ENCODE measurements around the gene ANO1. TPM values are rescaled to one million over a fixed set of nuclear protein-coding genes. Genes with fewer than 3 reads are reported as not detected.

The ANO1 gene
- total RNA-seq, 1 donor from 2014 or later, result 9.0 TPM

DNA sequence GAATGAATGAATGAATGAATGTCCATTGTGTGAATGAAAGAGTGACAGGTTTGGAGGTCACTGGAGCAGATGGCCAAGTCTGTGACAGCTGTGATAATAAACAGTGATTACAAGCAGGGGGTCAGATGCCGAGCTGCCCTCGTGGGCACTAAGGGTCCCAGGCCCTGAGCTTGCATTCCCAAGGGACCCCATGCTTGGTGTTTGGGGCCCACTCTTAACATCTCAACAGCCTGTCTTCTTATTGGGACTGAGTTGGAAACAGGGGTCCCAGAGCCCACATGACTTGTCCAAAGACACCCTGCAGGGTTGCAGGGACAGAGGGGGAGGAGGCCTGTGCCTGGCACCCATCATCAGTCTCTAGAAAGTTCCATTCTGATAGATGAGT is 12.0 kb upstream of the ANO1 start:
- ATAC-seq, result no peak
- TF ChIP-seq, protein P1, sequence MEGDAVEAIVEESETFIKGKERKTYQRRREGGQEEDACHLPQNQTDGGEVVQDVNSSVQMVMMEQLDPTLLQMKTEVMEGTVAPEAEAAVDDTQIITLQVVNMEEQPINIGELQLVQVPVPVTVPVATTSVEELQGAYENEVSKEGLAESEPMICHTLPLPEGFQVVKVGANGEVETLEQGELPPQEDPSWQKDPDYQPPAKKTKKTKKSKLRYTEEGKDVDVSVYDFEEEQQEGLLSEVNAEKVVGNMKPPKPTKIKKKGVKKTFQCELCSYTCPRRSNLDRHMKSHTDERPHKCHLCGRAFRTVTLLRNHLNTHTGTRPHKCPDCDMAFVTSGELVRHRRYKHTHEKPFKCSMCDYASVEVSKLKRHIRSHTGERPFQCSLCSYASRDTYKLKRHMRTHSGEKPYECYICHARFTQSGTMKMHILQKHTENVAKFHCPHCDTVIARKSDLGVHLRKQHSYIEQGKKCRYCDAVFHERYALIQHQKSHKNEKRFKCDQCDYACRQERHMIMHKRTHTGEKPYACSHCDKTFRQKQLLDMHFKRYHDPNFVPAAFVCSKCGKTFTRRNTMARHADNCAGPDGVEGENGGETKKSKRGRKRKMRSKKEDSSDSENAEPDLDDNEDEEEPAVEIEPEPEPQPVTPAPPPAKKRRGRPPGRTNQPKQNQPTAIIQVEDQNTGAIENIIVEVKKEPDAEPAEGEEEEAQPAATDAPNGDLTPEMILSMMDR (IDR thresholded peaks at IDR 0.05), result no peak
- peaks cover 13% of the 10 kb centered on the region for H3K27me3 ChIP-seq (ENCODE audit: low read depth)
- H3K36me3 ChIP-seq, result no peaks in the 10 kb centered on the region
- H3K4me1 ChIP-seq, result no peaks in the 10 kb centered on the region
- intact Hi-C loops (cut with DNase I), result no loop called here
- DNase-seq, result no peak
- H3K9me3 ChIP-seq, result no peaks in the 10 kb centered on the region
- H3K4me3 ChIP-seq, result no peak overlapping the region
- no peak overlapping the region for H3K27ac ChIP-seq

DNA sequence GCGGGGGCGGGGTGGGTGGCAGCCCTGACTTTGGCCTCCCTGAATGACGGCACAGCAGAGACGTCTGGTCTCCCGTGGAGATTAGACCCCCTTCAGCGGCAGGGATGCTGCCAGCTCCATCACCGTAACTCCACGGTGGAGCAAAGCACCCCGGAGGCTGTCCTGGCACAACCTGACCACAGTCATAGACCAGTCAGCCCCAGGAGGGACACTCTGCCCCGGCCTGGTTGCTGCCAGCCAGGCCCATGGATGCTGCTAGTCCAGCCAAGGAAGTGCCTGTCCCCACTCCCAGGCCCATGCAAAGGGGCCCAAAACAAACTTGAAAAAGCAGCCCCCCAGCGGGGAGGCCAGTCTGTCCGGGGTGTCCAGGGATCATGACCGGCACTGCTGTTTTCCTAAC is 11.5 kb upstream of the ANO1 start:
- ATAC-seq (no peak), DNase-seq (no peak)
- Histone ChIP-seq H3K4me3 (no peak overlapping the region), H3K36me3 (no peaks in the 10 kb centered on the region), H3K9me3 (no peaks in the 10 kb centered on the region), H3K27ac (no peak overlapping the region), H3K4me1 (no peaks in the 10 kb centered on the region), H3K27me3 (ENCODE audit: low read depth) (peaks cover 13% of the 10 kb centered on the region)
- intact Hi-C loops (cut with DNase I), result no loop called here
- TF ChIP-seq, protein P1 (IDR thresholded peaks at IDR 0.05), result no peak

DNA sequence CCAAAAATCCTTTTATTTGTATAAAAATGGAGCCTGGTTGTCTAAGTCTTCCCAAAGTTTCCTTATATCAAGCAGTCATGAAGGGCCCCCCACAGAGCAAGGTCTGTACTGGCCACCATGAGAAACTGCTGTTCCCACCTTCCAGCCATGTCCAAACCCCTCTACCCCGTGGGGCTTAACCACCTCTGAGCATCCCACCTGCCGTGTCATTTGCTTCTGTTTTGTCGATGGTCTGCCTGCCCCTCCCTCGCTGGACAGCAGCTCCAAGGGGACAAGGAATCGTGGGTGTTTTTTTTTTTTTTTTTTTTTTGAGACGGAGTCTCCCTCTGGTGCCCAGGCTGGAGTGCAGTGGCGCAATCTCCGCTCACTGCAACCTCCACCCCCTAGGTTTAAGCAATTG is 11.1 kb upstream of the ANO1 start:
- TF ChIP-seq, protein P1 (IDR thresholded peaks at IDR 0.05), result no peak
- intact Hi-C loops (cut with DNase I), result no loop called here

DNA sequence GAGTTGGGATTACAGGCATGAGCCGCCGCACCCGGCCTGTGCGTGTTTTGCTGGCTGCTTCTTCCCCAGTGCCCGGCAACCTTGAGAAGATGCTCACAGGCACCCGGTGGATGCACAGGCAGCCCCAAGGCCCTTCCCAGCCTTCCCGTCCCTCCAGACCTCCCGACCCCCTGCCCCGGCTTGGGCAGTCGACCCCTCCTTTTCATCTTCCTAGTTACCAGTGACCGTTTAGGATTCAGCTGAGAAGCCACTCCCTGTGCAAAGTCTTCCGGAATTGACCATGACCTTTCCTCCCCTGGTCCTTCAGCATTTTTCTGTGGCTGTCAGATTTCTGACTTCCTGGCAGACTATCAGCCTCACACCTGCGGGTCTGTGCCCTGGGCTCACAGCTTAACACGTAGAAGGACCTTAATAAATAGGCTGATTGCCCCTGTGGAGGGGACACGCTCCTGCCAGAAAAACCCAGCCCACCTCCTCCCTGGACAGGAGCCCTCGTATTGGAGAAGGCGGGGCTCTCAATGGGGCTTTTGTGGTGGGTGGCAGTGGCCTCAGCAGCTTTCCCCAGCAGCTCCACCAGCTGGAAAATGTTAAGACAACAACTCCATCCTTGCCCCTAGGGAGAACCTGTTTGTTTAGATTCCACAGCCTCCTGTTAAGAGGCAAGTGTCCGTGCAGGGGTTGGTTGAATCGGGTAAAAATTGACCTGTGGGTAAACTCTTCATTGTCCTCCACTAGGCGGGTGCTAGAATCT is 10.4 kb upstream of the ANO1 start:
- Histone ChIP-seq H3K4me3 (no peak overlapping the region), H3K36me3 (no peaks in the 10 kb centered on the region), H3K27ac (no peak overlapping the region), H3K4me1 (no peaks in the 10 kb centered on the region), H3K27me3 (ENCODE audit: low read depth) (peaks cover 20% of the 10 kb centered on the region), H3K9me3 (no peaks in the 10 kb centered on the region)
- intact Hi-C loops (cut with DNase I), result no loop called here
- DNase-seq (no peak), ATAC-seq (no peak)
- TF ChIP-seq, protein P1 (IDR thresholded peaks at IDR 0.05), result no peak

More for the DNA sequence above, 11.1 kb upstream of the ANO1 start:
- H3K27me3 ChIP-seq (ENCODE audit: low read depth), result peaks cover 13% of the 10 kb centered on the region
- ATAC-seq (no peak), DNase-seq (no peak)
- no peaks in the 10 kb centered on the region for H3K9me3 ChIP-seq
- H3K27ac ChIP-seq, result no peak overlapping the region
- no peaks in the 10 kb centered on the region for H3K36me3 ChIP-seq
- H3K4me3 ChIP-seq, result no peak overlapping the region
- no peaks in the 10 kb centered on the region for H3K4me1 ChIP-seq

DNA sequence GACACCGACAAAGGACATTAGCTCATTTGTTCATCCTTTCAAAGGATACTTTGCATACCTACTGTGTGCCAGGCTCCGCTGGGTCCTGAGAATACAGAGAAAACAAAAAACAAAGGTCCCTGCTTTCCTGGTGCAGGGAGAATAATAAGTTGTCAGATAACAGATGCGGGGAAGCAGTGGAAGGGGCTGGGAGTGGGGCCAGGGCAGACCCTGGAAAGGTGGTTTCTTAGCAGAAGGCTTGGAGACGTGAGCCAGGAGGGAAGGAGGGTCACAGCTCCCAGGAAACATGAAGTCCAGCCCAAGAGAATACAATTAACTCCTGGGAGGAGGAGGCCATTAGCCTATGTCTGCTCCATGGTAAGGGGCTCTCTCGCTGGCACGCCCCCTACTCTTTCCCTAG is 9.8 kb upstream of the ANO1 start:
- peaks cover 22% of the 10 kb centered on the region for H3K27me3 ChIP-seq (ENCODE audit: low read depth)
- H3K36me3 ChIP-seq, result no peaks in the 10 kb centered on the region
- DNase-seq, result no peak
- TF ChIP-seq, protein P1 (IDR thresholded peaks at IDR 0.05), result no peak
- intact Hi-C loops (cut with DNase I), result no loop called here
- H3K27ac ChIP-seq, result no peak overlapping the region
- peaks cover 3% of the 10 kb centered on the region for H3K4me1 ChIP-seq
- no peak overlapping the region for H3K4me3 ChIP-seq
- ATAC-seq, result no peak
- H3K9me3 ChIP-seq, result no peaks in the 10 kb centered on the region

Measured in lower lobe of right lung (tissue), 2 donors.